GM18907 (cell line): ENCODE measurements around the gene OR4K2.
"Not testable (repeated sequence)": the region's sequence is repeated elsewhere in the genome, so short reads cannot be mapped to it uniquely, and the experiment has no call there.

Experiments used
- ATAC-seq: cut with Tn5 transposase; IDR thresholded peaks from one replicate; pipeline ENCODE4 v1.9.1; 2021; ENCODE audit warnings: mild to moderate bottlenecking, moderate library complexity; ENCODE audit not compliant: unreplicated experiment

Gene OR4K2

GRCh38 chr14:19874842-19875241 lies at the start of gene OR4K2:
Gene OR4K2, plus strand, starts transcription at chr14:19875142. Its CDS starts 1,126 bp downstream, at chr14:19876268.
- ATAC-seq: no peak

- not testable (repeated sequence) for ATAC-seq
Observed at GRCh38 chr14:19827626-19828244, 47.2 kb upstream of the OR4K2 start.

DNA sequence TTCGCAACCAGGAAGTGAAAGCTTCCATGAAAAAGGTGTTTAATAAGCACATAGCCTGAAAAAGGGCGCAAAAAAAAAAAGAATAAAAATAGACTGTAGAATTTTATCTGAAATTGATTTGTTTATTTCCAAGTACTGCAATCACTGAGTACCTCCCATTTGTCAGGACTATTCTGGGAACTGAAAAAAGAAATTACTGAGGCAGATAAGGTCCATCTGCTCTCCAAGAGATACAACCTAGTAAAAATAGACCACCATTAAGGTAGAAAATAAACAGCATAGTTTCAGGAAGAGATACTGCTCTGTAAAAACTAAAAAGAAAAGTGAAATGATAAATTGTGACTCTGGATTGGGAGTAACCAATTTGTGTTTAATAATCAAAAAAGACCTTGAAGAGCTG lies 46.6 kb upstream of the OR4K2 start:
- ATAC-seq: no peak

GRCh38 chr14:19834203-19834848 lies 40.6 kb upstream of the OR4K2 start:
- ATAC-seq: not testable (repeated sequence)

DNA sequence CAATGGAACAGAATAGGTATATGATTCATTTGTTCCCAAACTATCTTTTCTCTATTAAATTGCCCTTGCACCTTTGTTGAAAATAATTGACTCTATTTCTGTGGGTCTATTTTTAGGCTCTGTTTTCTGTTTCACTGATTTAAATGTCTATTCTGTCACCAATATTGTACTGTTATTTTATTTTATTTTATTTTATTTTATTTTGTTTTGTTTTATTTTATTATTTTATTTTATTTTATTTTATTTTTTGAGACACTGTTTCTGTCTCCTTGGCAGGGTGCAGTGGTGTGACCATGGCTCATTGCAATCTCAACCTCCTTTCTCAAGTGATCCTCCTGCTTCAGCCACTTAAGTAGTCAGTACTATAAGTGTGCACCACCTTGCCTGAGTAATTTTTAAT lies 36.5 kb upstream of the OR4K2 start:
- ATAC-seq: no peak

DNA sequence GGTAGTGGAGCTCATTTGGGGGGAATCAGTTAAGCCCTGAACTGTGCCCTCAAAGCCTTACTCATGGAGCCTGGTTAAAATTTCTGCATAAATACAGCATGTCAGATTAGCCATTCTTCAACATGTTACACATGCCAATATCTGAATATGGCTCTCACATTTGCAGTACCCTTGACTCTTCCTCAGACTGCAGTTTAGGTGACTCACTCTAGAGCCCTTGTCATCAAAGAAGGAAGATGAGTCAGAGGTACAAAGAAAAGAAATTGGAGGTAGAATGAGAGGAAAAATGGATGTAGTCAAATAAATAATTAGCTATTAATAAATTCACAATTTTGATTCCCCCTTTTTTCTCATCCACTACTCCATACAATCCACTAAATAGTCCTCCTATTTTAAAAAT lies 23.6 kb upstream of the OR4K2 start:
- ATAC-seq: no peak

- not testable (repeated sequence) for ATAC-seq
Observed at GRCh38 chr14:19866061-19866669, 8.8 kb upstream of the OR4K2 start.

- no peak for ATAC-seq
Observed at GRCh38 chr14:19873178-19873577, 1.8 kb upstream of the OR4K2 start.

DNA sequence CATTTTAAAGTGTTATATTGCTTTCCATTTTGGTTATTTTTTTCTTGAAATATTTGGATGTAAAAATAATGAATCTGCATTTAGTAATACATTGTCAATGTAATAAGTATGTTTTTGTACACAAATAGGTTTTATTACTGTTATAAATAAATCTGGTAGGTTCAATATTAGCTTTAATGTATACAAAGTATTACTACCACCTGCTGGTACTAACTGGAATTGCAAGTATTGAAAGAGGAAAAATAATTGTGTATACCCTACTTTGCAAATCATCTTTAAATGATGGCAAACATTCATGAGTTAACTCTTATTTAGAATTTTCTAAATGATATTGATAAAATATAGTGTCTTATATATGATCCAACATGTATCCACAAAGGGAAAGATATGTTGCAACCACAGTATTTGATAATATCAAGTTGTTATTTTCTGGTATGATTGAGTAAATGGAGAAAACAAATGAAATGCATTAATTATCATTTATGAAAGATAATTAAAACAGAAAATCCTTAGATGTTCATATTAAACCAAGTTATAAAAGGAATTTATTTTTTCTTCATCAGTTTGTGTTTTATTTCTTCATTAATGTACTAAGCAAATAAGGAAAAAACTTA lies 3.2 kb downstream of the OR4K2 start:
- no peak for ATAC-seq

- ATAC-seq: no peak
Observed at GRCh38 chr14:19895282-19895681, 20.3 kb downstream of the OR4K2 start.

DNA sequence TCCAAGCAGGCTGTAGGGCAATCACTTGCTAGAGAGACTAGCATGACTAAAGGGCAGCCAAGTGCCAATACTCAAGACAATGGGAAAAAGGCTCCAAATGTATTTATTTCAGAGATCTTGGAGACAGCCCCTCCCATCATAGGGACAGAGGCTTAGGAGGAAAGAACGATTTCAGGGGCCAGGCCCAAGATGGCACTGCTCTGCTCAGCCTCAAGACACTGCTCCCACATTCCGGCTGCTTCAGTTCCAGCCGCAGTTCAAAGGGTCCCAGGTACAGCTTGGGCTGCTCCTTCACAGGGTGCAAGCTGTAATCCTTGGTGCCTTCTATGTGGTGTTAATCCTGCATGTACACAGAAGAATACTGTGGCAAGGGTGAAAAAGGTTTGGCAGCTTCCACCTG lies 26.1 kb downstream of the OR4K2 start:
- ATAC-seq: no peak

GRCh38 chr14:19902409-19902808 lies 27.5 kb downstream of the OR4K2 start:
- ATAC-seq: no peak

GRCh38 chr14:19906665-19907064 lies 31.7 kb downstream of the OR4K2 start:
- ATAC-seq: no peak

- no peak for ATAC-seq
Observed at GRCh38 chr14:19911114-19911513, 36.2 kb downstream of the OR4K2 start.

- no peak for ATAC-seq
Observed at GRCh38 chr14:19917243-19917642, 42.3 kb downstream of the OR4K2 start.

GRCh38 chr14:19917955-19918518 lies 43.1 kb downstream of the OR4K2 start:
- ATAC-seq: no peak

- no peak for ATAC-seq
Observed at GRCh38 chr14:19918553-19919264, 43.8 kb downstream of the OR4K2 start.

- no peak for ATAC-seq
Observed at GRCh38 chr14:19920021-19920657, 45.2 kb downstream of the OR4K2 start, which contains the start of gene OR4K5. Gene OR4K5, plus strand, starts transcription at chr14:19920607. Its CDS starts 0 bp downstream, at chr14:19920607.

- ATAC-seq: no peak
Observed at GRCh38 chr14:19930617-19931016, 55.7 kb downstream of the OR4K2 start, which contains the start of gene OR4K1. Gene OR4K1, plus strand, starts transcription at chr14:19930917. Its CDS starts 4,750 bp downstream, at chr14:19935667.
